HepG2 (cell line): Measurements from ENCODE around the gene TUBGCP3. TPM values are rescaled to one million over a fixed set of nuclear protein-coding genes. Genes with fewer than 3 reads are reported as not detected.

Experiments
- AHR ChIP-seq: IDR thresholded peaks from 2 replicates; pipeline ENCODE4 v1.6.1; 2018; ENCODE audit warnings: missing genetic modification reagents, missing compliant biosample characterization
- ARID4A ChIP-seq: sonication (generic); formaldehyde crosslinking; IDR thresholded peaks from 2 replicates; pipeline ENCODE4 v1.5.0; 2020; ENCODE audit warnings: mild to moderate bottlenecking, missing genetic modification reagents, borderline replicate concordance
- BRCA1 ChIP-seq: sonication (generic); formaldehyde crosslinking; IDR thresholded peaks from 2 replicates; pipeline ENCODE4 v1.4.0; 2020; ENCODE audit warnings: missing genetic modification reagents
- HDAC6 ChIP-seq: fragments of 200-600 bp; sonication (generic); IDR thresholded peaks from 2 replicates; pipeline ENCODE4 v1.7.0; 2017; ENCODE audit warnings: mild to moderate bottlenecking, antibody characterized with exemption, low read length, low read depth
- TCF7L2 ChIP-seq: IDR thresholded peaks from 2 replicates; pipeline ENCODE4 v1.6.1; 2011; ENCODE audit warnings: mild to moderate bottlenecking, low read depth, low read length, moderate library complexity
- ZHX1 ChIP-seq: sonication (generic); formaldehyde crosslinking; IDR thresholded peaks from 2 replicates; pipeline ENCODE4 v1.8.1; 2022; ENCODE audit warnings: low read depth, mild to moderate bottlenecking, missing genetic modification reagents
- ZNF292 ChIP-seq: sonication (generic); formaldehyde crosslinking; IDR thresholded peaks from 2 replicates; pipeline ENCODE4 v1.8.1; 2022; ENCODE audit warnings: mild to moderate bottlenecking, low read depth, missing genetic modification reagents, borderline replicate concordance
- ZNF552 ChIP-seq: sonication (generic); formaldehyde crosslinking; IDR thresholded peaks from 2 replicates; pipeline ENCODE4 v1.9.0; 2022; ENCODE audit warnings: missing genetic modification reagents, mild to moderate bottlenecking, borderline replicate concordance
- ZNF619 ChIP-seq: sonication (generic); formaldehyde crosslinking; IDR thresholded peaks from 2 replicates; pipeline ENCODE4 v1.4.0; 2020; ENCODE audit warnings: mild to moderate bottlenecking, missing genetic modification reagents
- ZNF703 ChIP-seq: sonication (generic); formaldehyde crosslinking; IDR thresholded peaks from 2 replicates; pipeline ENCODE4 v1.5.1; 2020; ENCODE audit warnings: missing genetic modification reagents, mild to moderate bottlenecking, moderate library complexity, borderline replicate concordance
- polyA plus RNA-seq, 8 experiments: library from polyadenylated mRNA; depleted of rRNA in 3 of 8; stranded (reverse) in 7 of 8; unstranded in 1 of 8; fragments of >200 nt; fragmentation: Illumina TruSeq in 4 of 8; extraction: Trizol in 4 of 8; gene quantifications; 2 replicates each; pipeline versions ENCODE4 v1.2.1 to v1.2.3, GENCODE V29; 2011 to 2016; ENCODE audit warnings: low read depth in 4 of 8, missing spikeins in 1 of 8, mixed read lengths in 1 of 8; ENCODE audit not compliant: insufficient read depth in 1 of 8
- total RNA-seq, 5 experiments: library from RNA; depleted of rRNA; stranded (reverse); fragments of >200 nt; fragmentation: Illumina TruSeq; extraction: Trizol; gene quantifications; 2 replicates each; pipeline ENCODE4 v1.2.3, GENCODE V29; 2016; ENCODE audit warnings: low read depth in 1 of 5
- TF ChIP-seq, protein P1 (sequence below): sonication (generic); formaldehyde crosslinking; IDR thresholded peaks from 2 replicates; pipeline ENCODE4 v1.5.1; 2020; ENCODE audit warnings: mild to moderate bottlenecking, moderate library complexity, missing genetic modification reagents
- TF ChIP-seq, protein P2 (sequence below): sonication (generic); formaldehyde crosslinking; IDR thresholded peaks from 2 replicates; pipeline ENCODE4 v1.4.0; 2020; ENCODE audit warnings: missing genetic modification reagents, borderline replicate concordance
- TF ChIP-seq, protein P3 (sequence below), 2 experiments: sonication (generic) in 1 of 2; formaldehyde crosslinking in 1 of 2; IDR thresholded peaks; 2 replicates each; pipeline versions ENCODE4 v1.4.0 to v1.6.1; 2018 to 2020; ENCODE audit warnings: missing genetic modification reagents in 2 of 2, borderline replicate concordance in 1 of 2, low read depth in 1 of 2, mild to moderate bottlenecking in 1 of 2, missing biosample characterization in 1 of 2

TUBGCP3 gene
- total and polyA plus RNA-seq, 2 of the 13 experiments (the other 11 are each of a cell fraction or from before 2014, with no cell fraction given): 12.6 to 15.5 TPM

GRCh38 chr13:112587764-112588489, at the start of gene TUBGCP3 (continued):
- peak; percentile 96 for TF ChIP-seq ZNF552 (CRISPR knock-in tag)
- TF ChIP-seq HDAC6: no peak
- TF ChIP-seq AHR (CRISPR knock-in tag): peak; percentile 80; the same call in 1 of the 2 replicates
- peak; percentile 60; the same call in 1 of the 2 replicates for TF ChIP-seq ZNF292 (CRISPR knock-in tag)
- TF ChIP-seq BRCA1 (CRISPR knock-in tag): peak; percentile 97
- peak; percentile 91 for TF ChIP-seq ARID4A (CRISPR knock-in tag)
- TF ChIP-seq, protein P1, sequence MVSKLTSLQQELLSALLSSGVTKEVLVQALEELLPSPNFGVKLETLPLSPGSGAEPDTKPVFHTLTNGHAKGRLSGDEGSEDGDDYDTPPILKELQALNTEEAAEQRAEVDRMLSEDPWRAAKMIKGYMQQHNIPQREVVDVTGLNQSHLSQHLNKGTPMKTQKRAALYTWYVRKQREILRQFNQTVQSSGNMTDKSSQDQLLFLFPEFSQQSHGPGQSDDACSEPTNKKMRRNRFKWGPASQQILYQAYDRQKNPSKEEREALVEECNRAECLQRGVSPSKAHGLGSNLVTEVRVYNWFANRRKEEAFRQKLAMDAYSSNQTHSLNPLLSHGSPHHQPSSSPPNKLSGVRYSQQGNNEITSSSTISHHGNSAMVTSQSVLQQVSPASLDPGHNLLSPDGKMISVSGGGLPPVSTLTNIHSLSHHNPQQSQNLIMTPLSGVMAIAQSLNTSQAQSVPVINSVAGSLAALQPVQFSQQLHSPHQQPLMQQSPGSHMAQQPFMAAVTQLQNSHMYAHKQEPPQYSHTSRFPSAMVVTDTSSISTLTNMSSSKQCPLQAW (CRISPR knock-in tag): 0 out of 2 replicates have a peak, but pooled peaks have one; percentile 29
- TF ChIP-seq ZNF703 (CRISPR knock-in tag): no peak; the same call in 1 of the 2 replicates
- TF ChIP-seq, protein P2, sequence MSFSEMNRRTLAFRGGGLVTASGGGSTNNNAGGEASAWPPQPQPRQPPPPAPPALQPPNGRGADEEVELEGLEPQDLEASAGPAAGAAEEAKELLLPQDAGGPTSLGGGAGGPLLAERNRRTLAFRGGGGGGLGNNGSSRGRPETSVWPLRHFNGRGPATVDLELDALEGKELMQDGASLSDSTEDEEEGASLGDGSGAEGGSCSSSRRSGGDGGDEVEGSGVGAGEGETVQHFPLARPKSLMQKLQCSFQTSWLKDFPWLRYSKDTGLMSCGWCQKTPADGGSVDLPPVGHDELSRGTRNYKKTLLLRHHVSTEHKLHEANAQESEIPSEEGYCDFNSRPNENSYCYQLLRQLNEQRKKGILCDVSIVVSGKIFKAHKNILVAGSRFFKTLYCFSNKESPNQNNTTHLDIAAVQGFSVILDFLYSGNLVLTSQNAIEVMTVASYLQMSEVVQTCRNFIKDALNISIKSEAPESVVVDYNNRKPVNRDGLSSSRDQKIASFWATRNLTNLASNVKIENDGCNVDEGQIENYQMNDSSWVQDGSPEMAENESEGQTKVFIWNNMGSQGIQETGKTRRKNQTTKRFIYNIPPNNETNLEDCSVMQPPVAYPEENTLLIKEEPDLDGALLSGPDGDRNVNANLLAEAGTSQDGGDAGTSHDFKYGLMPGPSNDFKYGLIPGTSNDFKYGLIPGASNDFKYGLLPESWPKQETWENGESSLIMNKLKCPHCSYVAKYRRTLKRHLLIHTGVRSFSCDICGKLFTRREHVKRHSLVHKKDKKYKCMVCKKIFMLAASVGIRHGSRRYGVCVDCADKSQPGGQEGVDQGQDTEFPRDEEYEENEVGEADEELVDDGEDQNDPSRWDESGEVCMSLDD: peak; percentile 86; the same call in 1 of the 2 replicates
- TF ChIP-seq TCF7L2: no peak
- peak; percentile 92; the same call in 1 of the 2 replicates for TF ChIP-seq ZHX1 (CRISPR knock-in tag)
- TF ChIP-seq, protein P3, sequence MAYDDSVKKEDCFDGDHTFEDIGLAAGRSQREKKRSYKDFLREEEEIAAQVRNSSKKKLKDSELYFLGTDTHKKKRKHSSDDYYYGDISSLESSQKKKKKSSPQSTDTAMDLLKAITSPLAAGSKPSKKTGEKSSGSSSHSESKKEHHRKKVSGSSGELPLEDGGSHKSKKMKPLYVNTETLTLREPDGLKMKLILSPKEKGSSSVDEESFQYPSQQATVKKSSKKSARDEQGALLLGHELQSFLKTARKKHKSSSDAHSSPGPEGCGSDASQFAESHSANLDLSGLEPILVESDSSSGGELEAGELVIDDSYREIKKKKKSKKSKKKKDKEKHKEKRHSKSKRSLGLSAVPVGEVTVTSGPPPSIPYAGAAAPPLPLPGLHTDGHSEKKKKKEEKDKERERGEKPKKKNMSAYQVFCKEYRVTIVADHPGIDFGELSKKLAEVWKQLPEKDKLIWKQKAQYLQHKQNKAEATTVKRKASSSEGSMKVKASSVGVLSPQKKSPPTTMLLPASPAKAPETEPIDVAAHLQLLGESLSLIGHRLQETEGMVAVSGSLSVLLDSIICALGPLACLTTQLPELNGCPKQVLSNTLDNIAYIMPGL (CRISPR knock-in tag; IDR thresholded peaks at IDR 0.05; ENCODE audit: borderline replicate concordance in 1 of 2, low read depth in 1 of 2): peak; percentile 83 to 95; a peak in 2 of 4 replicates
- TF ChIP-seq ZNF619: peak; percentile 90; the same call in 1 of the 2 replicates
